Hepatocyte (in vitro differentiated cells): ENCODE results near the gene MED17. TPM values are rescaled to one million over a fixed set of nuclear protein-coding genes. Genes with fewer than 3 reads are reported as not detected.

ENCODE experiments used
- DNase-seq: peaks from one replicate; pipeline ENCODE4 v3.0.0-alpha.2; 2016; ENCODE audit warnings: low spot score
- H2AFZ ChIP-seq: fragments of 200-600 bp; sonication (generic); 2 replicates; pipeline ENCODE4 v1.6.0; 2016; ENCODE audit warnings: antibody characterized with exemption, mild to moderate bottlenecking
- H3K27ac ChIP-seq: fragments of 200-600 bp; sonication (generic); 2 replicates; pipeline ENCODE4 v1.5.1; 2016; ENCODE audit warnings: mild to moderate bottlenecking
- H3K27me3 ChIP-seq: fragments of 200-600 bp; sonication (generic); 2 replicates; pipeline ENCODE4 v1.6.1; 2016
- H3K36me3 ChIP-seq: fragments of 200-600 bp; sonication (generic); replicated peaks from 2 replicates; pipeline ENCODE4 v1.5.1; 2016; ENCODE audit warnings: low read depth; ENCODE audit not compliant: insufficient read depth
- H3K4me1 ChIP-seq: fragments of 200-600 bp; sonication (generic); 2 replicates; pipeline ENCODE4 v1.5.1; 2016; ENCODE audit warnings: mild to moderate bottlenecking, moderate library complexity; ENCODE audit not compliant: insufficient read depth
- H3K4me2 ChIP-seq: fragments of 200-600 bp; sonication (generic); 2 replicates; pipeline ENCODE4 v1.6.0; 2016
- H3K4me3 ChIP-seq: fragments of 200-600 bp; sonication (generic); 2 replicates; pipeline ENCODE4 v1.5.1; 2016; ENCODE audit warnings: mild to moderate bottlenecking
- H3K79me2 ChIP-seq: fragments of 200-600 bp; sonication (generic); 2 replicates; pipeline ENCODE4 v1.6.0; 2017; ENCODE audit warnings: mild to moderate bottlenecking
- H3K9me2 ChIP-seq: fragments of 200-600 bp; sonication (generic); replicated peaks from 2 replicates; pipeline ENCODE4 v1.6.0; 2017; ENCODE audit warnings: mild to moderate bottlenecking; ENCODE audit not compliant: insufficient read depth
- H3K9me3 ChIP-seq: fragments of 200-600 bp; sonication (generic); 2 replicates; pipeline ENCODE4 v1.5.1; 2016; ENCODE audit warnings: low read depth, mild to moderate bottlenecking
- H4K20me1 ChIP-seq: fragments of 200-600 bp; sonication (generic); 2 replicates; pipeline ENCODE4 v1.6.0; 2016; ENCODE audit warnings: mild to moderate bottlenecking; ENCODE audit not compliant: insufficient read depth, poor library complexity, severe bottlenecking
- CTCF ChIP-seq: fragments of 200-600 bp; sonication (generic); IDR thresholded peaks from 2 replicates; pipeline ENCODE4 v1.5.1; 2016; ENCODE audit warnings: antibody characterized with exemption, mild to moderate bottlenecking; ENCODE audit not compliant: poor library complexity
- EZH2 ChIP-seq: fragments of 200-600 bp; sonication (generic); IDR thresholded peaks from 2 replicates; pipeline ENCODE4 v1.6.1; 2016; ENCODE audit warnings: antibody characterized with exemption, mild to moderate bottlenecking, borderline replicate concordance
- EZH2phosphoT487 ChIP-seq: fragments of 200-600 bp; sonication (generic); IDR thresholded peaks from one replicate; pipeline ENCODE4 v1.6.1; 2018; ENCODE audit warnings: antibody characterized with exemption, mild to moderate bottlenecking, low read depth, moderate library complexity; ENCODE audit not compliant: unreplicated experiment, severe bottlenecking
- WGBS: methylation state at CpG from one replicate; pipeline ENCODE4 v1.1.6; 2016; ENCODE audit warnings: low lambda C conversion rate; ENCODE audit errors: missing lambda C conversion rate; 5-methylcytosine and 5-hydroxymethylcytosine counted together
- polyA plus RNA-seq: library from polyadenylated mRNA; unstranded; fragments of >200 nt; fragmentation: Nextera tagmentation; extraction: Ambion mirVana; gene quantifications from 2 replicates; pipeline ENCODE4 v1.2.1, GENCODE V29; 2016
- total RNA-seq: library from RNA; depleted of rRNA; stranded (reverse); fragments of >200 nt; gene quantifications from 2 replicates; pipeline ENCODE4 v1.2.3, GENCODE V29; 2014

MED17 gene
- total and polyA plus RNA-seq, 2 experiments from 2014 or later = 18.3 to 33.7 TPM

- no peak overlapping the region for H3K27ac ChIP-seq
- H3K9me3 ChIP-seq = no peaks in the 10 kb centered on the region
- no peaks in the 10 kb centered on the region for H3K36me3 ChIP-seq
- DNase-seq = no peak
- H4K20me1 ChIP-seq = peaks cover 4% of the 10 kb centered on the region
- TF ChIP-seq EZH2phosphoT487 = no peak
- no peak for TF ChIP-seq EZH2
- TF ChIP-seq CTCF = no peak
- no peak overlapping the region for H3K4me3 ChIP-seq
- no peaks in the 10 kb centered on the region for H3K27me3 ChIP-seq
- H2AFZ ChIP-seq = no peak overlapping the region
- H3K4me2 ChIP-seq = no peak overlapping the region
- 100% methylated on average over 3 of the region's 3 CpGs for WGBS
- H3K79me2 ChIP-seq = peaks cover 26% of the 10 kb centered on the region
- H3K4me1 ChIP-seq = no peaks in the 10 kb centered on the region
- no peaks in the 10 kb centered on the region for H3K9me2 ChIP-seq
Measured at GRCh38 chr11:93807980-93808379, 23.9 kb downstream of the MED17 start.

GRCh38 chr11:93813974-93814373 lies 29.9 kb downstream of the MED17 start:
- no peak overlapping the region for H2AFZ ChIP-seq
- H3K27ac ChIP-seq = no peak overlapping the region
- H3K36me3 ChIP-seq = no peaks in the 10 kb centered on the region
- H4K20me1 ChIP-seq = no peaks in the 10 kb centered on the region
- H3K4me1 ChIP-seq = peaks cover 8% of the 10 kb centered on the region
- no peak overlapping the region for H3K4me3 ChIP-seq
- no peaks in the 10 kb centered on the region for H3K79me2 ChIP-seq
- no peak for DNase-seq
- H3K27me3 ChIP-seq = no peaks in the 10 kb centered on the region
- 95% methylated on average over 5 of the region's 5 CpGs for WGBS
- H3K9me3 ChIP-seq = no peaks in the 10 kb centered on the region
- TF ChIP-seq EZH2phosphoT487 (no peak), CTCF (no peak), EZH2 (no peak)
- no peaks in the 10 kb centered on the region for H3K9me2 ChIP-seq
- no peak overlapping the region for H3K4me2 ChIP-seq

- Histone ChIP-seq H3K27ac (no peak overlapping the region), H3K4me2 (no peak overlapping the region), H3K27me3 (no peaks in the 10 kb centered on the region), H3K79me2 (no peaks in the 10 kb centered on the region), H2AFZ (no peak overlapping the region), H3K4me3 (no peak overlapping the region), H3K9me2 (no peaks in the 10 kb centered on the region), H4K20me1 (no peaks in the 10 kb centered on the region), H3K4me1 (peaks cover 8% of the 10 kb centered on the region), H3K36me3 (no peaks in the 10 kb centered on the region), H3K9me3 (no peaks in the 10 kb centered on the region)
- no peak for TF ChIP-seq CTCF
- TF ChIP-seq EZH2phosphoT487 = no peak
- TF ChIP-seq EZH2 = no peak
- no peak for DNase-seq
- WGBS = 52% methylated on average over 6 of the region's 6 CpGs
Measured at GRCh38 chr11:93814966-93815633, 31.0 kb downstream of the MED17 start.
